Osteoblast (primary cell): Measurements from ENCODE around the gene ZYG11B. TPM values are rescaled to one million over a fixed set of nuclear protein-coding genes. Genes with fewer than 3 reads are reported as not detected.

Experiments used
- DNase-seq: peaks from one replicate; pipeline ENCODE4 v3.0.0; 2011; ENCODE audit warnings: low spot score, mixed read lengths; ENCODE audit not compliant: insufficient read length; ENCODE audit errors: missing footprints
- H2AFZ ChIP-seq: 2 replicates; pipeline ENCODE4 v1.6.0; 2011; ENCODE audit warnings: mild to moderate bottlenecking, low read length
- H3K27ac ChIP-seq: 2 replicates; pipeline ENCODE4 v1.5.1; 2011; ENCODE audit warnings: mild to moderate bottlenecking, low read depth, low read length, moderate library complexity
- H3K27me3 ChIP-seq: 2 replicates; pipeline ENCODE4 v1.6.0; 2012; ENCODE audit warnings: mild to moderate bottlenecking, control low read depth, inconsistent platforms, low read length, moderate library complexity; ENCODE audit not compliant: insufficient read depth
- H3K36me3 ChIP-seq: 2 replicates; pipeline ENCODE4 v1.5.1; 2011; ENCODE audit warnings: mild to moderate bottlenecking, low read length, control low read depth, moderate library complexity; ENCODE audit not compliant: insufficient read depth
- H3K4me1 ChIP-seq: 2 replicates; pipeline ENCODE4 v1.5.1; 2011; ENCODE audit warnings: mild to moderate bottlenecking, low read length, control low read depth, moderate library complexity; ENCODE audit not compliant: insufficient read depth
- H3K4me2 ChIP-seq: 2 replicates; pipeline ENCODE4 v1.6.0; 2011; ENCODE audit warnings: mild to moderate bottlenecking, low read length; ENCODE audit not compliant: insufficient read depth
- H3K4me3 ChIP-seq: fragments of 200-600 bp; sonication (generic); 3 replicates; pipeline ENCODE4 v1.5.1; 2012; ENCODE audit warnings: mild to moderate bottlenecking, low read length, inconsistent platforms; ENCODE audit not compliant: insufficient read depth
- H3K79me2 ChIP-seq: 2 replicates; pipeline ENCODE4 v1.6.0; 2012; ENCODE audit warnings: mild to moderate bottlenecking, low read length, control low read depth, inconsistent platforms; ENCODE audit not compliant: insufficient read depth
- H3K9me3 ChIP-seq: 2 replicates; pipeline ENCODE4 v1.5.1; 2011; ENCODE audit warnings: low read depth, low read length, control low read depth
- H4K20me1 ChIP-seq: 2 replicates; pipeline ENCODE4 v1.6.0; 2012; ENCODE audit warnings: mild to moderate bottlenecking, low read length, control low read depth; ENCODE audit not compliant: insufficient read depth
- CTCF ChIP-seq: IDR thresholded peaks from 2 replicates; pipeline ENCODE4 v1.5.1; 2011; ENCODE audit warnings: mild to moderate bottlenecking, low read depth, low read length, moderate library complexity; ENCODE audit errors: extremely low read depth
- total RNA-seq: library from RNA; depleted of rRNA; stranded (reverse); fragments of >200 nt; gene quantifications from 2 replicates; pipeline ENCODE4 v1.2.3, GENCODE V29; 2012

Gene ZYG11B
- total RNA-seq, 1 donor, result 60.8 TPM

GRCh38 chr1:52753169-52753568 is 26.9 kb downstream of the ZYG11B start:
- Histone ChIP-seq H4K20me1 (peaks cover 17% of the 10 kb centered on the region), H3K9me3 (no peaks in the 10 kb centered on the region), H2AFZ (no peak overlapping the region), H3K4me2 (no peak overlapping the region), H3K79me2 (peaks cover 48% of the 10 kb centered on the region), H3K36me3 (peaks cover 1% of the 10 kb centered on the region), H3K27ac (no peak overlapping the region), H3K4me3 (no peak overlapping the region), H3K4me1 (peaks cover 7% of the 10 kb centered on the region), H3K27me3 (no peaks in the 10 kb centered on the region)
- no peak for DNase-seq
- TF ChIP-seq CTCF, result no peak

DNA sequence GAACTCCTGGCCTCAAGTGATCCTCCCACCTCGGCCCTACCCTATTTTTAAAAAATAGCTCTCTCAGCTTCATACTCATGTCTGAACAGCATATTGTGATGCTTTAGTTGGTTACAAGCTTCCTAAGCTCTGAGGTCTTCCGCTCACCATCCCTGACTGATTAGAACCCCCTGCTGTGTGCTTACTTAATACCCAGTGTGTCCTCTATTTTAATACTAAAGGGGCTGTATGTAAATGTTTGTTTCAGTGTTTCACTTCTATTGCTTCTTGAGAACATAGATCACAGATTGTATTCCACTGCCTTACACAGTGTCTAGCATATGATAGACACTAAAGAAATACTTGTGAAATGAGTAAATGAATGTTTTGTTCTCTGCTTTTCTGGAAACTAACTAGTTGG is 29.8 kb downstream of the ZYG11B start:
- H4K20me1 ChIP-seq, result peaks cover 7% of the 10 kb centered on the region
- H3K79me2 ChIP-seq, result peaks cover 34% of the 10 kb centered on the region
- H3K4me1 ChIP-seq, result peaks cover 2% of the 10 kb centered on the region
- no peaks in the 10 kb centered on the region for H3K9me3 ChIP-seq
- no peaks in the 10 kb centered on the region for H3K27me3 ChIP-seq
- H3K4me3 ChIP-seq, result no peak overlapping the region
- DNase-seq, result no peak
- peaks cover 6% of the 10 kb centered on the region for H3K36me3 ChIP-seq
- TF ChIP-seq CTCF, result no peak
- H3K4me2 ChIP-seq, result no peak overlapping the region
- H2AFZ ChIP-seq, result no peak overlapping the region
- H3K27ac ChIP-seq, result no peak overlapping the region

DNA sequence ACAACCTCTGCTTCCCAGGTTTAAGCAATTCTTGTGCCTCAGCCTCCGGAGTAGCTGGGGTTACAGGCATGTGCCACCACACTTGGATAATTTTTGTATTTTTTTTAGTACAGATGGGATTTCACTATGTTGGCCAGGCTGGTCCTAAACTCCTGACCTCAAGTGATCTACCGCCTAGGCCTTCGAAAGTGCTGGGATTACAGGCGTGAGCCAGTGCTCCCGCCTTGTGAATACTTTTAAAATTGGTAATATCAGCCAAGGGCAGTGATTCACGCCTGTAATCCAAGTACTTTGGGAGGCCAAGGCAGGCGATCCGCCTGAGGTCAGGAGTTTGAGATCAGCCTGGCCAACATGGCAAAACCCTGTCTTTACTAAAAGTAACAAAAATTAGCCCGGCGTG is 33.7 kb downstream of the ZYG11B start:
- Histone ChIP-seq H2AFZ (no peak overlapping the region), H3K79me2 (peaks cover 26% of the 10 kb centered on the region), H3K36me3 (peaks cover 6% of the 10 kb centered on the region), H3K4me2 (no peak overlapping the region), H3K27me3 (no peaks in the 10 kb centered on the region), H3K27ac (no peak overlapping the region), H3K4me1 (no peaks in the 10 kb centered on the region), H3K4me3 (no peak overlapping the region), H4K20me1 (peaks cover 3% of the 10 kb centered on the region), H3K9me3 (no peaks in the 10 kb centered on the region)
- no peak for DNase-seq
- no peak for TF ChIP-seq CTCF

DNA sequence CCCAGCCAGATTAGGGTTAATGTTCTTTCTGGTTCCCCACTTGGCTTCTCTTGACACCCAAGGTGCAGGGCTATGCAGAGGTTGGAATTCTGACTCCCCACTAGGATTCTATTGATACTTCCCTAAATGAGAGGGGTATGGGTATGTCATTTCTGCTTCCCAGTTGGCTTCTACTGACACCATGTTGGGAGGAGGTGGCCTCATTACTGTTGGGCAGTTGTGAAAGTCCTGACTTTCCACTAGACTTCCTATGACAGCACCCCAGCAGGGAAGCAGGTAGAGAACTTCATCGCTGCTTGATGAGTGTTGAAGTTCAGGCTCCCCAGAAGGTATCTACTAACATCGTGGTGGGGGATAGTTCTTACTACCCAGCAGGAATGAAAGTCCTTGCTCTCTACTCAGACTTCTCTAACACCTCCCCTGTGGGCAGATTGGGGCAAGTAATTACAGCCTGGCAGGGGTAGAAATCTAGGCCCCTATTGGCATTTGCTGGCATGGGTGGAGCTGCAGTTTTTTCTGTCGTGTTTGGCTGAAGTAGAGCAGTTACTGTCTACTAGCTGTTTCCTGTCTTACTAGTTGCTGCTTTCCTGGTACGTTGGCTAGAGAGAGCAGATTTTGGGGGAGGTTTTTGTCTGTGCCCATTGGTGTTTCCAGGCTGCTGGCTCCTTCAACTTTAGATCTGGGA is 41.5 kb downstream of the ZYG11B start:
- no peaks in the 10 kb centered on the region for H4K20me1 ChIP-seq
- H2AFZ ChIP-seq, result no peak overlapping the region
- H3K9me3 ChIP-seq, result no peaks in the 10 kb centered on the region
- H3K4me2 ChIP-seq, result no peak overlapping the region
- no peaks in the 10 kb centered on the region for H3K4me1 ChIP-seq
- DNase-seq, result no peak
- no peak for TF ChIP-seq CTCF
- no peak overlapping the region for H3K4me3 ChIP-seq
- H3K79me2 ChIP-seq, result peaks cover 31% of the 10 kb centered on the region
- H3K27me3 ChIP-seq, result no peaks in the 10 kb centered on the region
- peaks cover 8% of the 10 kb centered on the region for H3K36me3 ChIP-seq
- no peak overlapping the region for H3K27ac ChIP-seq
